SK-N-SH (cell line): ENCODE data around the gene APC2. TPM values are rescaled to one million over a fixed set of nuclear protein-coding genes. Genes with fewer than 3 reads are reported as not detected.

Experiments
- CTCF ChIA-PET: fragments of 300-600, 350-600 bp; formaldehyde crosslinking; extraction: SDS; loops from one replicate; lab custom pipeline; 2021; lab: Yijun Ruan, JAX
- POLR2A ChIA-PET: fragments of 350-600 bp; sonication (Branson Sonifier 250); formaldehyde crosslinking; extraction: SDS; loops from one replicate; lab custom pipeline; 2020; ENCODE audit warnings: antibody characterized with exemption, inconsistent platforms; lab: Yijun Ruan, JAX
- DNase-seq: peaks from one replicate; pipeline ENCODE4 v3.0.0; 2012
- H2AFZ ChIP-seq: fragments of 200-600 bp; sonication (generic); 2 replicates; pipeline ENCODE4 v1.8.1; 2016; ENCODE audit warnings: antibody characterized with exemption, mild to moderate bottlenecking, low read depth
- H3F3A ChIP-seq: fragments of 200-600 bp; sonication (generic); replicated peaks from 2 replicates; pipeline ENCODE3; 2016; ENCODE audit warnings: antibody characterized with exemption, mild to moderate bottlenecking; ENCODE audit not compliant: insufficient read depth
- H3K27ac ChIP-seq, 2 experiments: fragments of 200-500 bp in 1 of 2; fragments of 200-600 bp in 1 of 2; sonication (Bioruptor generic) in 1 of 2; sonication (generic), shearing (Covaris generic) in 1 of 2; 2 replicates each; pipeline versions ENCODE4 v1.5.1 to v1.6.1; 2014 to 2016; ENCODE audit warnings: low read depth in 2 of 2, inconsistent platforms in 1 of 2, low read length in 1 of 2, mild to moderate bottlenecking in 1 of 2, mixed read lengths in 1 of 2
- H3K27me3 ChIP-seq: fragments of 200-600 bp; sonication (generic), shearing (Covaris generic); 2 replicates; pipeline ENCODE4 v1.6.1; 2016; ENCODE audit warnings: mixed run types; ENCODE audit not compliant: insufficient read depth
- H3K36me3 ChIP-seq, 2 experiments: fragments of 200-500 bp in 1 of 2; fragments of 200-600 bp in 1 of 2; sonication (Bioruptor generic) in 1 of 2; sonication (generic) in 1 of 2; replicated peaks in 1 of 2; 2 replicates each; pipeline versions ENCODE3 to v1.5.1; 2014 to 2016; ENCODE audit warnings: low read length in 1 of 2, mild to moderate bottlenecking in 1 of 2; ENCODE audit not compliant: insufficient read depth in 2 of 2, control insufficient read depth in 1 of 2
- H3K4me1 ChIP-seq, 2 experiments: fragments of 200-500 bp in 1 of 2; fragments of 200-600 bp in 1 of 2; sonication (Bioruptor generic) in 1 of 2; sonication (generic), shearing (Covaris generic) in 1 of 2; 2 replicates each; pipeline versions ENCODE4 v1.5.1 to v1.6.1; 2014 to 2016; ENCODE audit warnings: low read depth in 1 of 2, low read length in 1 of 2, mixed run types in 1 of 2; ENCODE audit not compliant: insufficient read depth in 2 of 2, control insufficient read depth in 1 of 2
- H3K4me2 ChIP-seq: fragments of 200-600 bp; sonication (generic), shearing (Covaris generic); 2 replicates; pipeline ENCODE4 v1.6.1; 2017; ENCODE audit warnings: mixed run types
- H3K4me3 ChIP-seq, 2 experiments: fragments of 200-500 bp in 1 of 2; fragments of 200-600 bp in 1 of 2; sonication (Bioruptor generic) in 1 of 2; sonication (generic), shearing (Covaris generic) in 1 of 2; 2 replicates each; pipeline versions ENCODE4 v1.5.1 to v1.8.1; 2014 to 2016; ENCODE audit warnings: low read depth in 2 of 2, inconsistent platforms in 1 of 2, low read length in 1 of 2, mild to moderate bottlenecking in 1 of 2, mixed read lengths in 1 of 2, moderate library complexity in 1 of 2
- H3K79me2 ChIP-seq: fragments of 200-600 bp; sonication (generic); 2 replicates; pipeline ENCODE4 v1.8.1; 2017; ENCODE audit warnings: mild to moderate bottlenecking; ENCODE audit not compliant: insufficient read depth
- H3K9ac ChIP-seq: fragments of 200-600 bp; sonication (generic); 2 replicates; pipeline ENCODE4 v1.6.1; 2017; ENCODE audit warnings: mixed run types
- H3K9me2 ChIP-seq: fragments of 200-600 bp; sonication (generic); 2 replicates; pipeline ENCODE4 v1.6.1; 2017; ENCODE audit warnings: mixed run types
- H3K9me3 ChIP-seq: fragments of 200-600 bp; sonication (generic); 2 replicates; pipeline ENCODE4 v1.6.1; 2017; ENCODE audit warnings: mixed run types, mild to moderate bottlenecking, moderate library complexity
- H4K20me1 ChIP-seq: fragments of 200-600 bp; sonication (generic); 2 replicates; pipeline ENCODE4 v1.6.1; 2017; ENCODE audit warnings: mild to moderate bottlenecking, mixed run types; ENCODE audit not compliant: insufficient read depth
- CTCF ChIP-seq: fragments of 200-600 bp; sonication (generic); IDR thresholded peaks from 2 replicates; pipeline ENCODE4 v1.6.1; 2017; ENCODE audit warnings: antibody characterized with exemption, mild to moderate bottlenecking, moderate library complexity
- ELF1 ChIP-seq: IDR thresholded peaks from 2 replicates; pipeline ENCODE4 v1.4.0; 2012
- EP300 ChIP-seq, 2 experiments: IDR thresholded peaks; 2 replicates each; pipeline versions ENCODE4 v1.4.0 to v1.6.1; 2012; ENCODE audit warnings: borderline replicate concordance in 1 of 2, low read depth in 1 of 2, low read length in 1 of 2
- FOSL2 ChIP-seq: IDR thresholded peaks from 2 replicates; pipeline ENCODE4 v1.4.0; 2012; ENCODE audit warnings: low read depth, mild to moderate bottlenecking, moderate library complexity, borderline replicate concordance
- FOXJ3 ChIP-seq: sonication (generic); formaldehyde crosslinking; IDR thresholded peaks from 2 replicates; pipeline ENCODE4 v1.5.1; 2020; ENCODE audit warnings: mild to moderate bottlenecking, missing genetic modification reagents
- GABPA ChIP-seq: IDR thresholded peaks from 2 replicates; pipeline ENCODE4 v1.4.0; 2012; ENCODE audit warnings: low read depth, mild to moderate bottlenecking
- IRF3 ChIP-seq: fragments of 150-350 bp; IDR thresholded peaks from 2 replicates; pipeline ENCODE4 v1.6.1; 2016; ENCODE audit warnings: mild to moderate bottlenecking, low read depth, low read length
- JUND ChIP-seq: IDR thresholded peaks from 2 replicates; pipeline ENCODE4 v1.4.0; 2012
- MAX ChIP-seq: IDR thresholded peaks from 2 replicates; pipeline ENCODE4 v1.4.0; 2012; ENCODE audit warnings: low read depth
- PBX3 ChIP-seq: IDR thresholded peaks from 2 replicates; pipeline ENCODE4; 2012
- POLR2AphosphoS5 ChIP-seq: IDR thresholded peaks from 2 replicates; pipeline ENCODE4 v1.6.1; 2012; ENCODE audit warnings: low read depth, low read length
- RAD21 ChIP-seq: IDR thresholded peaks from 2 replicates; pipeline ENCODE4 v1.6.1; 2012; ENCODE audit warnings: mild to moderate bottlenecking, low read length
- RCOR1 ChIP-seq: fragments of 150-350 bp; IDR thresholded peaks from 2 replicates; pipeline ENCODE4 v1.6.1; 2017; ENCODE audit warnings: antibody characterized with exemption, low read length
- RFX5 ChIP-seq: IDR thresholded peaks from 2 replicates; pipeline ENCODE4 v1.6.1; 2012; ENCODE audit warnings: mild to moderate bottlenecking, improper control_type of control experiment, low read length
- RXRA ChIP-seq: IDR thresholded peaks from 2 replicates; pipeline ENCODE4 v1.4.0; 2012; ENCODE audit warnings: low read depth, mild to moderate bottlenecking, borderline replicate concordance
- SIN3A ChIP-seq: IDR thresholded peaks from 2 replicates; pipeline ENCODE4 v1.6.1; 2012; ENCODE audit warnings: low read depth, mild to moderate bottlenecking, low read length, moderate library complexity, borderline replicate concordance
- TCF12 ChIP-seq: IDR thresholded peaks from 2 replicates; pipeline ENCODE4 v1.4.0; 2012
- YY1 ChIP-seq: IDR thresholded peaks from 2 replicates; pipeline ENCODE4 v1.4.0; 2012; ENCODE audit warnings: low read depth, mild to moderate bottlenecking
- ZBTB33 ChIP-seq: IDR thresholded peaks from 2 replicates; pipeline ENCODE4 v1.4.0; 2012; ENCODE audit warnings: low read depth, borderline replicate concordance
- WGBS: methylation state at CpG from one replicate; pipeline ENCODE4 v1.1.6; 2017; ENCODE audit warnings: low lambda C conversion rate; 5-methylcytosine and 5-hydroxymethylcytosine counted together
- polyA plus RNA-seq, 3 experiments: library from polyadenylated mRNA; depleted of rRNA; stranded (reverse); fragments of >200 nt; gene quantifications; 2 replicates each; pipeline ENCODE4 v1.2.3, GENCODE V29; 2012

APC2 gene
- polyA plus RNA-seq, 1 of the 3 experiments (the other 2 are of a cell fraction): 1.3 TPM

- DNase-seq: no peak
- H3K79me2 ChIP-seq: peaks cover 8% of the 10 kb centered on the region; the same call in 1 of the 2 replicates
- H3K9me2 ChIP-seq: no peaks in the 10 kb centered on the region
- no peaks in the 10 kb centered on the region for H3K27me3 ChIP-seq
- no peak overlapping the region for H3K4me2 ChIP-seq
- H3K4me1 ChIP-seq: peaks cover 0 to 12% of the 10 kb centered on the region in 2 experiments; a peak in 1 of 4 replicates
- TF ChIP-seq FOXJ3 (CRISPR knock-in tag) (no peak), TCF12 (no peak), RFX5 (no peak), IRF3 (no peak), SIN3A (no peak), PBX3 (no peak)
- no peak overlapping the region; a peak in 1 of 4 replicates for H3K27ac ChIP-seq
- no peak overlapping the region for H2AFZ ChIP-seq
- H3K9ac ChIP-seq: no peak overlapping the region
- ChIA-PET CTCF (interaction anchor here (2.7 kb wide), 1 partner anchor 24 kb away, joined by 11 read pairs; no protein-coding TSS in a partner anchor), POLR2A (no interaction called here)
- 75% methylated on average over 2 of the region's 47 CpGs for WGBS
- H4K20me1 ChIP-seq: peaks cover 18% of the 10 kb centered on the region; the same call in 1 of the 2 replicates
- H3K4me3 ChIP-seq: no peak overlapping the region
- H3K36me3 ChIP-seq: peaks cover 0 to 22% of the 10 kb centered on the region in 2 experiments
- H3K9me3 ChIP-seq: no peaks in the 10 kb centered on the region
- H3F3A ChIP-seq: no peaks in the 10 kb centered on the region
Measured at GRCh38 chr19:1468821-1469254, 18.9 kb downstream of the APC2 start.

DNA sequence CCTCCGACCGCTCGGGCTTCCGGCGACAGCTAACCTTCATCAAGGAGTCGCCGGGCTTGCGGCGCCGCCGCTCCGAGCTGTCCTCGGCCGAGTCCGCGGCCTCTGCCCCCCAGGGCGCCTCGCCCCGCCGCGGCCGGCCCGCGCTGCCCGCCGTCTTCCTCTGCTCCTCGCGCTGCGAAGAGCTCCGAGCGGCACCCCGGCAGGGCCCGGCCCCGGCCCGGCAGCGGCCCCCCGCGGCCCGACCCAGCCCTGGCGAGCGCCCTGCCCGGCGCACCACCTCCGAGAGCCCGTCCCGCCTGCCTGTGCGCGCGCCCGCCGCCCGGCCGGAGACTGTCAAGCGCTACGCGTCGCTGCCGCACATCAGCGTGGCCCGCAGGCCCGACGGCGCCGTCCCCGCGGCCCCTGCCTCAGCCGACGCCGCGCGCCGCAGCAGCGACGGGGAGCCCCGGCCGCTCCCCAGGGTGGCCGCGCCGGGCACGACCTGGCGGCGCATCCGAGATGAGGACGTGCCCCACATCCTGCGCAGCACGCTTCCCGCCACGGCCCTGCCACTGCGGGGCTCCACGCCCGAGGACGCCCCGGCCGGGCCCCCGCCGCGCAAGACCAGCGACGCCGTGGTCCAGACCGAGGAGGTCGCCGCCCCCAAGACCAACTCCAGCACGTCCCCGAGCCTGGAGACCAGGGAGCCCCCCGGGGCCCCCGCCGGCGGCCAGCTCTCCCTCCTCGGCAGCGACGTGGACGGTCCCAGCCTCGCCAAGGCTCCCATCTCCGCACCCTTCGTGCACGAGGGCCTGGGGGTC, 19.5 kb downstream of the APC2 start:
- no peak for DNase-seq
- no peaks in the 10 kb centered on the region for H3K9me2 ChIP-seq
- peaks cover 8% of the 10 kb centered on the region; the same call in 1 of the 2 replicates for H3K79me2 ChIP-seq
- peaks cover 0 to 14% of the 10 kb centered on the region in 2 experiments; a peak in 1 of 4 replicates for H3K4me1 ChIP-seq
- POLR2A ChIA-PET: no interaction called here
- H3K9ac ChIP-seq: no peak overlapping the region
- WGBS: 94% methylated on average over 51 of the region's 117 CpGs
- H3K4me3 ChIP-seq: no peak overlapping the region
- H3F3A ChIP-seq: no peaks in the 10 kb centered on the region
- H3K27me3 ChIP-seq: no peaks in the 10 kb centered on the region
- H2AFZ ChIP-seq: no peak overlapping the region
- CTCF ChIA-PET: interaction anchor here (2.7 kb wide), 1 partner anchor 24 kb away, joined by 11 read pairs; no protein-coding TSS in a partner anchor
- peaks cover 0 to 22% of the 10 kb centered on the region in 2 experiments for H3K36me3 ChIP-seq
- H3K27ac ChIP-seq: no peak overlapping the region; a peak in 1 of 4 replicates
- H3K4me2 ChIP-seq: no peak overlapping the region
- H3K9me3 ChIP-seq: no peaks in the 10 kb centered on the region
- no peak for TF ChIP-seq ZBTB33
- TF ChIP-seq POLR2AphosphoS5: no peak
- no peak for TF ChIP-seq GABPA
- no peak for TF ChIP-seq ELF1
- TF ChIP-seq PBX3: no peak
- TF ChIP-seq CTCF: no peak
- TF ChIP-seq EP300 (IDR thresholded peaks at IDR 0.05; ENCODE audit: borderline replicate concordance in 1 of 2, low read depth in 1 of 2, low read length in 1 of 2): no peak
- TF ChIP-seq RXRA: no peak
- TF ChIP-seq TCF12: no peak
- TF ChIP-seq RAD21: no peak
- TF ChIP-seq SIN3A: no peak
- TF ChIP-seq JUND: no peak
- TF ChIP-seq RCOR1: no peak
- TF ChIP-seq YY1: no peak
- TF ChIP-seq FOSL2: no peak
- no peak for TF ChIP-seq MAX
- peaks cover 23% of the 10 kb centered on the region for H4K20me1 ChIP-seq
